GM18505 (cell line): ENCODE measurements around the gene DNAJB7.
"Not testable (repeated sequence)": the region's sequence is repeated elsewhere in the genome, so short reads cannot be mapped to it uniquely, and the experiment has no call there.

Experiments used
- ATAC-seq: cut with Tn5 transposase; IDR thresholded peaks from one replicate; pipeline ENCODE4 v1.9.1; 2021; ENCODE audit not compliant: unreplicated experiment
- POLR2A ChIP-seq: IDR thresholded peaks from 4 replicates; pipeline ENCODE4 v1.6.1; 2011; ENCODE audit warnings: borderline replicate concordance; ENCODE audit not compliant: insufficient read depth, insufficient read length; ENCODE audit errors: extremely low read depth

The DNAJB7 gene

GRCh38 chr22:40856513-40857308, 5.2 kb downstream of the DNAJB7 start, which contains the start of the genes ST13 and XPNPEP3:
Gene ST13 (minus strand): TSS chr22:40856639. CDS start chr22:40856540, 99 bp downstream.
Gene XPNPEP3 (plus strand): TSS chr22:40857148. CDS start chr22:40857182, 34 bp downstream.
- ATAC-seq = peak; percentile 83

GRCh38 chr22:40855979-40856512, 5.9 kb downstream of the DNAJB7 start:
- TF ChIP-seq POLR2A = no peak
- ATAC-seq = peak; percentile 28

More at GRCh38 chr22:40856513-40857308, 5.2 kb downstream of the DNAJB7 start, which contains the start of the genes ST13 and XPNPEP3:
- TF ChIP-seq POLR2A = peak; percentile 71

- no peak for TF ChIP-seq POLR2A
Measured at GRCh38 chr22:40855071-40855978, 6.6 kb downstream of the DNAJB7 start.

GRCh38 chr22:40853961-40854360, 8.0 kb downstream of the DNAJB7 start:
- ATAC-seq = no peak
- TF ChIP-seq POLR2A = no peak

More at GRCh38 chr22:40855071-40855978, 6.6 kb downstream of the DNAJB7 start:
- ATAC-seq = no peak

- no peak for ATAC-seq
- no peak for TF ChIP-seq POLR2A
Measured at GRCh38 chr22:40853333-40853732, 8.6 kb downstream of the DNAJB7 start.

- not testable (repeated sequence) for ATAC-seq
Measured at GRCh38 chr22:40845816-40846215, 16.1 kb downstream of the DNAJB7 start.

- TF ChIP-seq POLR2A = no peak
- no peak for ATAC-seq
Measured at GRCh38 chr22:40844951-40845350, 17.0 kb downstream of the DNAJB7 start.

GRCh38 chr22:40838486-40838885, 23.4 kb downstream of the DNAJB7 start:
- ATAC-seq = no peak

GRCh38 chr22:40834619-40835018, 27.3 kb downstream of the DNAJB7 start:
- no peak for ATAC-seq

More at GRCh38 chr22:40838486-40838885, 23.4 kb downstream of the DNAJB7 start:
- no peak for TF ChIP-seq POLR2A

GRCh38 chr22:40829131-40829530, 32.8 kb downstream of the DNAJB7 start:
- no peak for ATAC-seq
- no peak for TF ChIP-seq POLR2A

More at GRCh38 chr22:40834619-40835018, 27.3 kb downstream of the DNAJB7 start:
- TF ChIP-seq POLR2A = no peak

GRCh38 chr22:40826984-40827741, 34.8 kb downstream of the DNAJB7 start:
- no peak for ATAC-seq
- no peak for TF ChIP-seq POLR2A

GRCh38 chr22:40826292-40826691, 35.6 kb downstream of the DNAJB7 start:
- ATAC-seq = not testable (repeated sequence)
